ENCODE measurements around the gene DNAI2.

The DNAI2 gene

GRCh38 chr17:74235040-74235581 lies 38.9 kb upstream of the DNAI2 start:
- no peaks in the 10 kb centered on the region for H3K36me3 ChIP-seq (ENCODE audit: control insufficient read depth, insufficient read depth, low read length)
- H3K9ac ChIP-seq (ENCODE audit: low read depth, low read length) = no peak overlapping the region
- H3K9me3 ChIP-seq (ENCODE audit: control insufficient read depth, insufficient read depth, low read length) = no peaks in the 10 kb centered on the region
- H3K4me1 ChIP-seq (ENCODE audit: control insufficient read depth, insufficient read depth, low read length) = peaks cover 9% of the 10 kb centered on the region; the same call in 1 of the 2 replicates
- H3K4me3 ChIP-seq (ENCODE audit: low read depth, low read length) = no peak overlapping the region
- H3K27me3 ChIP-seq (ENCODE audit: control insufficient read depth, insufficient read depth, low read length) = no peaks in the 10 kb centered on the region
- no peak overlapping the region for H3K27ac ChIP-seq (ENCODE audit: low read depth, low read length)

DNA sequence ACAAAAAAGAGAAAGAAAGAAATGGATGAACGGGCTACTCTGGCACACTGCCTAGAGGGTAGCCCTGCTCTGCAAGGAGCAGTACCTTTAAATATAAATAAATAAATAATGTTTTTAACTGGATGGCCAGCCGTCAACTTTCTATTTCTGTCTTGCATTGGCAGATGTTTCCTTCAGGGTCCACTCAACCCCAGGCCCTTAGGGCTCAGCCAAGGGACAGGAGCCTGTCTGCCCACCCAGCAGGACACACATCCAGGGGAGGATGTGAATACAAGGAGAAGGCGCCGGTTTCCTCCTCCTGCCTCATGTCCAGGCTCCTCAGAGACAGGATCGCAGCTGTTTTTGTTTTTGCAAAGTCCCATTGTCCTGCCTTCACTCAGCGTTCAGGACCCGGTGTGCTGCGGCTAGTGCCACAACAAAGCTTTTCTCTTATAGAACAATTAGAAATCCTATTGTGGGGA lies 38.1 kb upstream of the DNAI2 start:
- Histone ChIP-seq H3K9ac (ENCODE audit: low read depth, low read length) (no peak overlapping the region), H3K4me3 (ENCODE audit: low read depth, low read length) (no peak overlapping the region), H3K9me3 (ENCODE audit: control insufficient read depth, insufficient read depth, low read length) (no peaks in the 10 kb centered on the region), H3K36me3 (ENCODE audit: control insufficient read depth, insufficient read depth, low read length) (no peaks in the 10 kb centered on the region), H3K4me1 (ENCODE audit: control insufficient read depth, insufficient read depth, low read length) (peaks cover 9% of the 10 kb centered on the region; the same call in 1 of the 2 replicates), H3K27ac (ENCODE audit: low read depth, low read length) (no peak overlapping the region), H3K27me3 (ENCODE audit: control insufficient read depth, insufficient read depth, low read length) (no peaks in the 10 kb centered on the region)

- no peak overlapping the region for H3K27ac ChIP-seq (ENCODE audit: low read depth, low read length)
- H3K9me3 ChIP-seq (ENCODE audit: control insufficient read depth, insufficient read depth, low read length) = no peaks in the 10 kb centered on the region
- H3K4me3 ChIP-seq (ENCODE audit: low read depth, low read length) = no peak overlapping the region
- no peaks in the 10 kb centered on the region for H3K36me3 ChIP-seq (ENCODE audit: control insufficient read depth, insufficient read depth, low read length)
- H3K9ac ChIP-seq (ENCODE audit: low read depth, low read length) = no peak overlapping the region
- H3K4me1 ChIP-seq (ENCODE audit: control insufficient read depth, insufficient read depth, low read length) = peaks cover 9% of the 10 kb centered on the region; the same call in 1 of the 2 replicates
- H3K27me3 ChIP-seq (ENCODE audit: control insufficient read depth, insufficient read depth, low read length) = no peaks in the 10 kb centered on the region
Observed at GRCh38 chr17:74237321-74237720, 36.7 kb upstream of the DNAI2 start.

DNA sequence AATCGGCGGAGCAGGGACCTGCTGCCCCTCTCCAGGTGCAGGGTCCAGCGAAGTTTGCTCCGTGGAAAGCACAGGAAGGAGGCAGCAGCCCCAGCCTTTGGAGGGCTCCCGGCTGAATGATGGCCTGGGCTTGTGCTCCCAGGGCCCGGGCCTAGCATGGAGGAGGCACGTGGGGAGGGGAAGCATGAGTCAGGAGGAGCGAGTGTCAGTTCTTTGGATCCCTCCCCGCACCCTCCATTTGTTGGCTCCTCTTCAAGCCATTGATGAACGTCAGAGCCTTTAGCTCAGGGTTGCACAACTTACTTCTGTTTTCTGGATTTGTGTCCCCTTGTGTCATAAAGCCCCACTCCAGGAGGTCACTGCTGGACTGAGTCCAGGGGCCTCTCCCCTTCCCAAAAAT lies 34.9 kb upstream of the DNAI2 start:
- Histone ChIP-seq H3K4me1 (ENCODE audit: control insufficient read depth, insufficient read depth, low read length) (peaks cover 5% of the 10 kb centered on the region; the same call in 1 of the 2 replicates), H3K36me3 (ENCODE audit: control insufficient read depth, insufficient read depth, low read length) (no peaks in the 10 kb centered on the region)

GRCh38 chr17:74240618-74241205 lies 33.3 kb upstream of the DNAI2 start:
- Histone ChIP-seq H3K4me3 (ENCODE audit: low read depth, low read length) (no peak overlapping the region), H3K4me1 (ENCODE audit: control insufficient read depth, insufficient read depth, low read length) (peaks cover 17% of the 10 kb centered on the region), H3K9me3 (ENCODE audit: control insufficient read depth, insufficient read depth, low read length) (no peaks in the 10 kb centered on the region), H3K9ac (ENCODE audit: low read depth, low read length) (no peak overlapping the region), H3K27ac (ENCODE audit: low read depth, low read length) (no peak overlapping the region), H3K36me3 (ENCODE audit: control insufficient read depth, insufficient read depth, low read length) (no peaks in the 10 kb centered on the region), H3K27me3 (ENCODE audit: control insufficient read depth, insufficient read depth, low read length) (peaks cover 5% of the 10 kb centered on the region; the same call in 1 of the 2 replicates)

More for the DNA sequence above, 34.9 kb upstream of the DNAI2 start:
- Histone ChIP-seq H3K27me3 (ENCODE audit: control insufficient read depth, insufficient read depth, low read length) (no peaks in the 10 kb centered on the region), H3K4me3 (ENCODE audit: low read depth, low read length) (no peak overlapping the region), H3K27ac (ENCODE audit: low read depth, low read length) (no peak overlapping the region), H3K9me3 (ENCODE audit: control insufficient read depth, insufficient read depth, low read length) (no peaks in the 10 kb centered on the region), H3K9ac (ENCODE audit: low read depth, low read length) (no peak overlapping the region)

- no peaks in the 10 kb centered on the region for H3K9me3 ChIP-seq (ENCODE audit: control insufficient read depth, insufficient read depth, low read length)
- H3K4me3 ChIP-seq (ENCODE audit: low read depth, low read length) = no peak overlapping the region
- H3K4me1 ChIP-seq (ENCODE audit: control insufficient read depth, insufficient read depth, low read length) = peaks cover 19% of the 10 kb centered on the region
- H3K27me3 ChIP-seq (ENCODE audit: control insufficient read depth, insufficient read depth, low read length) = peaks cover 5% of the 10 kb centered on the region; the same call in 1 of the 2 replicates
- H3K9ac ChIP-seq (ENCODE audit: low read depth, low read length) = no peak overlapping the region
- no peaks in the 10 kb centered on the region for H3K36me3 ChIP-seq (ENCODE audit: control insufficient read depth, insufficient read depth, low read length)
- H3K27ac ChIP-seq (ENCODE audit: low read depth, low read length) = no peak overlapping the region
Observed at GRCh38 chr17:74241431-74241830, 32.6 kb upstream of the DNAI2 start.

DNA sequence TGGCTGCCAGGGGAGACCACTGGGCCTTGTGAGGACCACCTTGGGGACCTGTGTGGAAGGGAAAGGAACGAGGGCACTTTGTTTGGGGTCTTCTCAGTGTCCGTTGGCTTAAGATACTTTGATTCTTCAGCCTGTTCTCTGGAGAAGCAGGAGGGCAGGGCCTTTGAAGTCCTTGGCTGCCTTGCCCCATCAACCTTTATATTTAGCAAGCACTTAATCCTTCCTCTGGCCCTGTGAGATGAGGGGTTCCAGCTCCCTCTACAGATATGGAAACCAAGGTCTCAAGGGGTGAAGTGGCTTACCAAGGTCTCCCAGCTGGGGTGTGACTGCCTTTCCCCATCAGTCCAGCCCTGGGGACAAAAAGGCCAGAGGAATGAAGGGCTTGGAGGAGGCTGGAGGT lies 32.2 kb upstream of the DNAI2 start:
- Histone ChIP-seq H3K27ac (ENCODE audit: low read depth, low read length) (no peak overlapping the region), H3K9ac (ENCODE audit: low read depth, low read length) (no peak overlapping the region), H3K9me3 (ENCODE audit: control insufficient read depth, insufficient read depth, low read length) (no peaks in the 10 kb centered on the region), H3K4me3 (ENCODE audit: low read depth, low read length) (no peak overlapping the region), H3K36me3 (ENCODE audit: control insufficient read depth, insufficient read depth, low read length) (no peaks in the 10 kb centered on the region), H3K27me3 (ENCODE audit: control insufficient read depth, insufficient read depth, low read length) (peaks cover 5% of the 10 kb centered on the region; the same call in 1 of the 2 replicates), H3K4me1 (ENCODE audit: control insufficient read depth, insufficient read depth, low read length) (peaks cover 19% of the 10 kb centered on the region)

DNA sequence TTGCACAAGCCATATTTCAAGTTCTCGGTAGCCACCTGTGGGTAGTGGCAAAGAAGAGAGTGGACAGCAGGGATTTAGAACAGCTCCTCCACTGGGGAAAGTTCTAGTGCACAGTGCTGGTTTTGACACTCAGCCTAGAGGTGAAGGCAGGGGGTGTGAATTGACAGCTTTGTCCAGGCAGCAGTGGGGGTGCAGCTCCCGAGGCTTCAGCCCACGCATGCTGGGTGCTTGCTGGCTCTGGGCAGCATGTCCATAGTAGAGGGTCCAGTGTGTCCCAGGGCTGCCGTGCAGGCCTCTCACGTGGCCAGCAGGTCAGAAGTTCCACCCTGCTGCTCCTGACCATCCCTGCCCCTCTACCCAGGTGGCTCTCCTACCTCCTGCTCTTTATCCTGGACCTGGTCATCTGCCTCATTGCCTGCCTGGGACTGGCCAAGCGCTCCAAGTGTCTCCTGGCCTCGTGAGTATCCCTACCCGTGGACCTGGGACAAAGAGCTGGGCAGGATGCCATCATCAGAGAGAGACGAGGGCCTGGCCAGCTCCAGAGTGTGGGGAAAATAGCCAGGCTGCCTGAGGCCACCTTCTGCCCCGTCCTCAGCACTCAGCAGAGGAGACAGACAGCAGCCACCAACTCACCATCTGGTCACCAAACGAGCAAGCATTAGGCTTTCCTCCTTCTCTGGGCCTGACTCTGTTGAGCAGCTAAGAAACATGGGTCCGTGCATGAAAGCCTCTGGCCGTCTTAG lies 30.9 kb upstream of the DNAI2 start:
- H3K27me3 ChIP-seq (ENCODE audit: control insufficient read depth, insufficient read depth, low read length) = peaks cover 5% of the 10 kb centered on the region
- no peak overlapping the region for H3K4me3 ChIP-seq (ENCODE audit: low read depth, low read length)
- H3K27ac ChIP-seq (ENCODE audit: low read depth, low read length) = no peak overlapping the region
- peaks cover 19% of the 10 kb centered on the region for H3K4me1 ChIP-seq (ENCODE audit: control insufficient read depth, insufficient read depth, low read length)
- no peak overlapping the region for H3K9ac ChIP-seq (ENCODE audit: low read depth, low read length)
- no peaks in the 10 kb centered on the region for H3K36me3 ChIP-seq (ENCODE audit: control insufficient read depth, insufficient read depth, low read length)
- H3K9me3 ChIP-seq (ENCODE audit: control insufficient read depth, insufficient read depth, low read length) = no peaks in the 10 kb centered on the region

DNA sequence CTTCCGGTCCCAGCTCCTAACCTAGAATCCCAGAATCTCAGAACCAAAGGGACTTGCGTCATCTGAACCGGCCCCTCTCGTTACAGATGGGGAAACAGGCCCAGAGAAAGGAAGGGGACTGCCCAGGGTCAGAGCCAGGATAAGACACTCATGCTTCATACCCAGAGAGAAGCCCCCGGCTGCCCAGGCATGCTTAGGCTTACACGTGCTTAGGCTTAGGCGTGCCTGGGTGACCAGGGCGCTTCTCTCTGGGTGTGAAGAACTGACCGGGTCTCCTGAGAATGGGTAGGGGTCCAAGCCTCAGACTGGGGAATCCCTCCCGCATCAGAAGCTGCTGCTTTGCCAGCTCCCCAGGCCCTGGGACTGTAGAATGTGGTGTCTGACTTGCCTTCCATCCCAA lies 29.9 kb upstream of the DNAI2 start:
- Histone ChIP-seq H3K4me3 (ENCODE audit: low read depth, low read length) (no peak overlapping the region), H3K4me1 (ENCODE audit: control insufficient read depth, insufficient read depth, low read length) (peaks cover 19% of the 10 kb centered on the region), H3K9ac (ENCODE audit: low read depth, low read length) (no peak overlapping the region), H3K27me3 (ENCODE audit: control insufficient read depth, insufficient read depth, low read length) (peaks cover 5% of the 10 kb centered on the region), H3K27ac (ENCODE audit: low read depth, low read length) (no peak overlapping the region), H3K36me3 (ENCODE audit: control insufficient read depth, insufficient read depth, low read length) (no peaks in the 10 kb centered on the region), H3K9me3 (ENCODE audit: control insufficient read depth, insufficient read depth, low read length) (no peaks in the 10 kb centered on the region)

GRCh38 chr17:74244548-74244947 lies 29.5 kb upstream of the DNAI2 start:
- Histone ChIP-seq H3K4me1 (ENCODE audit: control insufficient read depth, insufficient read depth, low read length) (peaks cover 19% of the 10 kb centered on the region), H3K36me3 (ENCODE audit: control insufficient read depth, insufficient read depth, low read length) (no peaks in the 10 kb centered on the region), H3K27me3 (ENCODE audit: control insufficient read depth, insufficient read depth, low read length) (peaks cover 5% of the 10 kb centered on the region), H3K27ac (ENCODE audit: low read depth, low read length) (no peak overlapping the region), H3K9ac (ENCODE audit: low read depth, low read length) (no peak overlapping the region), H3K9me3 (ENCODE audit: control insufficient read depth, insufficient read depth, low read length) (no peaks in the 10 kb centered on the region), H3K4me3 (ENCODE audit: low read depth, low read length) (no peak overlapping the region)

All from HUES48 (cell line).